K562 (cell line): ENCODE results near the gene PPP6R1. TPM values are rescaled to one million over a fixed set of nuclear protein-coding genes. Genes with fewer than 3 reads are reported as not detected.

Experiments used
- GATAD2B ChIP-seq: fragments of 450-650 bp; IDR thresholded peaks from 2 replicates; pipeline ENCODE4 v1.6.1; 2017; ENCODE audit warnings: mild to moderate bottlenecking, borderline replicate concordance
- HDAC1 ChIP-seq, 2 experiments: fragments of 450-650 bp; IDR thresholded peaks; 2 replicates each; pipeline ENCODE4 v1.6.1; 2016 to 2017; ENCODE audit warnings: inconsistent platforms in 1 of 2, mild to moderate bottlenecking in 1 of 2, moderate library complexity in 1 of 2
- HNRNPH1 ChIP-seq: fragments of 200-400 bp; formaldehyde crosslinking; optimal IDR thresholded peaks from 2 replicates; pipeline ENCODE3; 2017; ENCODE audit warnings: low read depth, mild to moderate bottlenecking, low read length, moderate library complexity
- HNRNPL ChIP-seq: fragments of 200-400 bp; formaldehyde crosslinking; IDR thresholded peaks from 2 replicates; pipeline ENCODE4 v1.6.1; 2017; ENCODE audit warnings: low read depth, mild to moderate bottlenecking, low read length
- KLF10 ChIP-seq: fragments of 250-450 bp; sonication (Bioruptor Pico); IDR thresholded peaks from 2 replicates; pipeline ENCODE4 v1.6.1; 2021; ENCODE audit warnings: matching md5 sums
- MAZ ChIP-seq, 2 experiments: fragments of 450-650 bp in 1 of 2; sonication (generic) in 1 of 2; formaldehyde crosslinking; IDR thresholded peaks in 1 of 2; conservative IDR thresholded peaks in 1 of 2; 2 replicates each; pipeline versions ENCODE4 v1.4.0 to v1.5.0; 2020; ENCODE audit warnings: mild to moderate bottlenecking in 1 of 2, missing genetic modification reagents in 1 of 2
- NFE2 ChIP-seq: IDR thresholded peaks from 2 replicates; pipeline ENCODE4 v1.6.1; 2014; ENCODE audit warnings: antibody characterized with exemption, low read depth
- NR2C1 ChIP-seq, 2 experiments: fragments of 450-650 bp; IDR thresholded peaks; 2 replicates each; pipeline ENCODE4 v1.6.1; 2017; ENCODE audit warnings: mild to moderate bottlenecking in 2 of 2, antibody characterized with exemption in 1 of 2, inconsistent platforms in 1 of 2, missing compliant biosample characterization in 1 of 2, missing genetic modification characterization in 1 of 2
- POLR2H ChIP-seq: IDR thresholded peaks from 2 replicates; pipeline ENCODE4 v1.6.1; 2016; ENCODE audit warnings: missing genetic modification characterization, low read depth, mild to moderate bottlenecking, control low read depth, missing compliant biosample characterization, moderate library complexity
- PRPF4 ChIP-seq: fragments of 200-400 bp; formaldehyde crosslinking; IDR thresholded peaks from one replicate; pipeline ENCODE4 v1.6.1; 2017; ENCODE audit warnings: low read length, low read depth, mild to moderate bottlenecking; ENCODE audit not compliant: insufficient read depth, poor library complexity, severe bottlenecking
- RBM39 ChIP-seq: fragments of 200-400 bp; formaldehyde crosslinking; optimal IDR thresholded peaks from 2 replicates; pipeline ENCODE3; 2018; ENCODE audit warnings: low read depth, low read length
- SIN3B ChIP-seq: fragments of 450-650 bp; IDR thresholded peaks from 2 replicates; pipeline ENCODE4 v1.6.1; 2017; ENCODE audit warnings: low read depth, mild to moderate bottlenecking, moderate library complexity
- SIX5 ChIP-seq, 2 experiments: IDR thresholded peaks; 2 replicates each; pipeline ENCODE4 v1.6.1; 2011; ENCODE audit warnings: low read length in 2 of 2, borderline replicate concordance in 1 of 2, low read depth in 1 of 2, mild to moderate bottlenecking in 1 of 2, moderate library complexity in 1 of 2; ENCODE audit not compliant: insufficient read depth in 1 of 2
- SRF ChIP-seq, 2 experiments: fragments of 250-450, 450-650 bp in 1 of 2; sonication (Bioruptor Pico) in 1 of 2; sonication (generic) in 1 of 2; formaldehyde crosslinking; IDR thresholded peaks; 2 replicates each; pipeline versions ENCODE4 v1.5.0 to v1.5.1; 2020 to 2022; ENCODE audit warnings: mild to moderate bottlenecking in 1 of 2, missing genetic modification reagents in 1 of 2
- TEAD4 ChIP-seq, 2 experiments: sonication (generic) in 1 of 2; formaldehyde crosslinking in 1 of 2; IDR thresholded peaks; 2 replicates each; pipeline versions ENCODE4 v1.6.1 to v1.8.0; 2012 to 2022; ENCODE audit warnings: borderline replicate concordance in 1 of 2, inconsistent platforms in 1 of 2, low read length in 1 of 2, mild to moderate bottlenecking in 1 of 2, missing genetic modification reagents in 1 of 2
- polyA plus RNA-seq, 8 experiments: library from polyadenylated mRNA; depleted of rRNA in 4 of 8; stranded (reverse) in 5 of 8; unstranded in 3 of 8; fragments of >200 nt; fragmentation: Nextera tagmentation in 2 of 8; fragmentation: Illumina TruSeq in 1 of 8; extraction: Ambion mirVana in 2 of 8; extraction: Trizol in 1 of 8; gene quantifications; 2 replicates each; pipeline versions ENCODE4 v1.2.1 to v1.2.3, GENCODE V29; 2011 to 2014; ENCODE audit warnings: inconsistent platforms in 1 of 8, missing spikeins in 1 of 8
- total RNA-seq, 7 experiments: library from RNA; depleted of rRNA in 6 of 7; stranded (reverse); fragments of >200 nt in 6 of 7; fragmentation: Illumina TruSeq in 2 of 7; extraction: Trizol in 2 of 7; gene quantifications; 2 replicates each; pipeline versions ENCODE4 v1.2.1 to v1.2.3, GENCODE V29; 2011 to 2021; ENCODE audit warnings: low replicate concordance in 1 of 7
- TF ChIP-seq, protein P1 (sequence below): fragments of 200-400 bp; formaldehyde crosslinking; IDR thresholded peaks from 2 replicates; pipeline ENCODE4 v1.6.1; 2017; ENCODE audit warnings: mild to moderate bottlenecking, low read depth, low read length, moderate library complexity
- TF ChIP-seq, protein P2 (sequence below), 2 experiments: fragments of 450-650 bp in 1 of 2; sonication (generic) in 1 of 2; formaldehyde crosslinking; conservative IDR thresholded peaks; 2 replicates each; pipeline versions ENCODE4 v1.4.0 to v1.8.1; 2020 to 2022; ENCODE audit warnings: mild to moderate bottlenecking in 1 of 2, missing genetic modification reagents in 1 of 2
- TF ChIP-seq, protein P3 (sequence below), 2 experiments: fragments of 450-650 bp; IDR thresholded peaks; 2 replicates each; pipeline ENCODE4 v1.6.1; 2016
- TF ChIP-seq, protein P4 (sequence below): fragments of 200-800 bp; sonication (Bioruptor generic); IDR thresholded peaks from 2 replicates; pipeline ENCODE4 v1.6.1; 2017; ENCODE audit warnings: missing genetic modification characterization, missing compliant biosample characterization

The PPP6R1 gene
- total and polyA plus RNA-seq, 9 of the 15 experiments (the other 6 are each of a cell fraction or from before 2014, with no cell fraction given): 0.48 to 135 (median 37.2) TPM

DNA sequence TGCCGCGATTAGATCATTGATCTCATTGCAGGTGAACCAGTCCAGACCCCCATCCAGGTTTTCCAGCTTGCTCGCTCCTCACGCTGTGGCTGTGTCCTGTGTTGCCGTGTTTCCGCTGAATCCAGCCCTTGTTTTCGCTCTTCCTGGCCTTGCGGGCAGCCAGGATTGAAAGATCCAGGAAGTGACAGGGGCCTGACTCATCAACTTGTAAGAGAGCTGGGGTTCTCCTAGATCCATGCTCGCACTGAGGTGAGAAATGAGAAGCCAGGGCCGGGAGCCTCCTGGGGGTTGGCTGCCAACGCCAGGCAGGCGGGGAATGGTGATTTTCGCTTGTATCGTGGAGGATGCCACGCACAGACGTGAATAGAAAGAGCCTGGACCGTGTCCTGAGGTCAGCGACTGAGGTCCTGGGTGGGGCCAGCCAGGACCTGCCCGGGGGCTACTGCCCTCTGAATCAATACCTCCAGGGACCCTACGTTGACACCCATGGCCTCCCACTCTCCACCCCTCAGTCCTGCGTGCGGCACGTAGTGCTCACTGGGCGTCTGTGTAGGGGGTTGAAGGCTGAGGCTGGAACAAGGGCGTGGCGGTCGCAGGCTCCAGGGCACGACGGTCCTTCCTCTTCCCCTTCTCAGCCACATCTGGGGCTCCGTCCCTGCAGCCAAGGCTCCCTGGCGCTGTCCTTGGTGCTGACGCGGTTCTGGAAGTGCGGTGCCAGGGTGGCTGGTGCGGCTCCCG lies 42.2 kb downstream of the PPP6R1 start (continued):
- TF ChIP-seq TEAD4 (IDR thresholded peaks at IDR 0.05; ENCODE audit: low read length) (peak; percentile 76), TEAD4 (CRISPR knock-in tag; IDR thresholded peaks at IDR 0.05; ENCODE audit: borderline replicate concordance) (no peak), HNRNPH1 (no peak), SRF (CRISPR knock-in tag; IDR thresholded peaks at IDR 0.05) (peak in 1 of 2 experiments; percentile 85; a peak in 2 of 4 replicates), RBM39 (peak; percentile 94), HNRNPL (peak; percentile 50; the same call in 1 of the 2 replicates), GATAD2B (peak; percentile 98), NR2C1 (IDR thresholded peaks at IDR 0.05) (peak; percentile 41; the same call in 1 of the 2 replicates), NR2C1 (tag; IDR thresholded peaks at IDR 0.05) (peak; percentile 18; the same call in 1 of the 2 replicates), PRPF4 (peak; percentile 76), MAZ (CRISPR knock-in tag; conservative IDR thresholded peaks at IDR 0.05 in 1 of 2, IDR thresholded peaks at IDR 0.05 in 1 of 2) (peak; percentile 36 to 63; a peak in 3 of 4 replicates), KLF10 (CRISPR knock-in tag) (no peak), POLR2H (tag) (peak; percentile 94), SIN3B (0 out of 2 replicates have a peak, but pooled peaks have one; percentile 28), SIX5 (IDR thresholded peaks at IDR 0.05; ENCODE audit: borderline replicate concordance in 1 of 2, insufficient read depth in 1 of 2, low read depth in 1 of 2, low read length in 2 of 2) (0 out of 4 replicates have a peak, but pooled peaks of 1 of the 2 experiments have one; percentile 3), HDAC1 (IDR thresholded peaks at IDR 0.05) (peak; percentile 49 to 97; a peak in 2 of 4 replicates), NFE2 (peak; percentile 91)
- TF ChIP-seq, protein P1, sequence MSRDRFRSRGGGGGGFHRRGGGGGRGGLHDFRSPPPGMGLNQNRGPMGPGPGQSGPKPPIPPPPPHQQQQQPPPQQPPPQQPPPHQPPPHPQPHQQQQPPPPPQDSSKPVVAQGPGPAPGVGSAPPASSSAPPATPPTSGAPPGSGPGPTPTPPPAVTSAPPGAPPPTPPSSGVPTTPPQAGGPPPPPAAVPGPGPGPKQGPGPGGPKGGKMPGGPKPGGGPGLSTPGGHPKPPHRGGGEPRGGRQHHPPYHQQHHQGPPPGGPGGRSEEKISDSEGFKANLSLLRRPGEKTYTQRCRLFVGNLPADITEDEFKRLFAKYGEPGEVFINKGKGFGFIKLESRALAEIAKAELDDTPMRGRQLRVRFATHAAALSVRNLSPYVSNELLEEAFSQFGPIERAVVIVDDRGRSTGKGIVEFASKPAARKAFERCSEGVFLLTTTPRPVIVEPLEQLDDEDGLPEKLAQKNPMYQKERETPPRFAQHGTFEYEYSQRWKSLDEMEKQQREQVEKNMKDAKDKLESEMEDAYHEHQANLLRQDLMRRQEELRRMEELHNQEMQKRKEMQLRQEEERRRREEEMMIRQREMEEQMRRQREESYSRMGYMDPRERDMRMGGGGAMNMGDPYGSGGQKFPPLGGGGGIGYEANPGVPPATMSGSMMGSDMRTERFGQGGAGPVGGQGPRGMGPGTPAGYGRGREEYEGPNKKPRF: no peak
- TF ChIP-seq, protein P2, sequence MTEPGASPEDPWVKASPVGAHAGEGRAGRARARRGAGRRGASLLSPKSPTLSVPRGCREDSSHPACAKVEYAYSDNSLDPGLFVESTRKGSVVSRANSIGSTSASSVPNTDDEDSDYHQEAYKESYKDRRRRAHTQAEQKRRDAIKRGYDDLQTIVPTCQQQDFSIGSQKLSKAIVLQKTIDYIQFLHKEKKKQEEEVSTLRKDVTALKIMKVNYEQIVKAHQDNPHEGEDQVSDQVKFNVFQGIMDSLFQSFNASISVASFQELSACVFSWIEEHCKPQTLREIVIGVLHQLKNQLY (CRISPR knock-in tag; conservative IDR thresholded peaks at IDR 0.05): peak; percentile 71 to 91; a peak in 2 of 4 replicates
- TF ChIP-seq, protein P3, sequence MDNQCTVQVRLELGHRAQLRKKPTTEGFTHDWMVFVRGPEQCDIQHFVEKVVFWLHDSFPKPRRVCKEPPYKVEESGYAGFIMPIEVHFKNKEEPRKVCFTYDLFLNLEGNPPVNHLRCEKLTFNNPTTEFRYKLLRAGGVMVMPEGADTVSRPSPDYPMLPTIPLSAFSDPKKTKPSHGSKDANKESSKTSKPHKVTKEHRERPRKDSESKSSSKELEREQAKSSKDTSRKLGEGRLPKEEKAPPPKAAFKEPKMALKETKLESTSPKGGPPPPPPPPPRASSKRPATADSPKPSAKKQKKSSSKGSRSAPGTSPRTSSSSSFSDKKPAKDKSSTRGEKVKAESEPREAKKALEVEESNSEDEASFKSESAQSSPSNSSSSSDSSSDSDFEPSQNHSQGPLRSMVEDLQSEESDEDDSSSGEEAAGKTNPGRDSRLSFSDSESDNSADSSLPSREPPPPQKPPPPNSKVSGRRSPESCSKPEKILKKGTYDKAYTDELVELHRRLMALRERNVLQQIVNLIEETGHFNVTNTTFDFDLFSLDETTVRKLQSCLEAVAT (IDR thresholded peaks at IDR 0.05): peak; percentile 63 to 89
- TF ChIP-seq, protein P4, sequence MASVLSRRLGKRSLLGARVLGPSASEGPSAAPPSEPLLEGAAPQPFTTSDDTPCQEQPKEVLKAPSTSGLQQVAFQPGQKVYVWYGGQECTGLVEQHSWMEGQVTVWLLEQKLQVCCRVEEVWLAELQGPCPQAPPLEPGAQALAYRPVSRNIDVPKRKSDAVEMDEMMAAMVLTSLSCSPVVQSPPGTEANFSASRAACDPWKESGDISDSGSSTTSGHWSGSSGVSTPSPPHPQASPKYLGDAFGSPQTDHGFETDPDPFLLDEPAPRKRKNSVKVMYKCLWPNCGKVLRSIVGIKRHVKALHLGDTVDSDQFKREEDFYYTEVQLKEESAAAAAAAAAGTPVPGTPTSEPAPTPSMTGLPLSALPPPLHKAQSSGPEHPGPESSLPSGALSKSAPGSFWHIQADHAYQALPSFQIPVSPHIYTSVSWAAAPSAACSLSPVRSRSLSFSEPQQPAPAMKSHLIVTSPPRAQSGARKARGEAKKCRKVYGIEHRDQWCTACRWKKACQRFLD (CRISPR knock-in tag): peak; percentile 48
